DMS153 (cell line): Measurements from ENCODE around the gene ZP3.
"Not testable (repeated sequence)": the region's sequence is repeated elsewhere in the genome, so short reads cannot be mapped to it uniquely, and the experiment has no call there.

ENCODE experiments used
- DNase-seq: peaks from one replicate; lab custom pipeline; 2025; lab: John Stamatoyannopoulos, UW

Gene ZP3

GRCh38 chr7:76485822-76486610 is 61.3 kb downstream of the ZP3 start:
- not testable (repeated sequence) for DNase-seq

GRCh38 chr7:76486618-76487017 is 61.9 kb downstream of the ZP3 start:
- DNase-seq = not testable (repeated sequence)

DNA sequence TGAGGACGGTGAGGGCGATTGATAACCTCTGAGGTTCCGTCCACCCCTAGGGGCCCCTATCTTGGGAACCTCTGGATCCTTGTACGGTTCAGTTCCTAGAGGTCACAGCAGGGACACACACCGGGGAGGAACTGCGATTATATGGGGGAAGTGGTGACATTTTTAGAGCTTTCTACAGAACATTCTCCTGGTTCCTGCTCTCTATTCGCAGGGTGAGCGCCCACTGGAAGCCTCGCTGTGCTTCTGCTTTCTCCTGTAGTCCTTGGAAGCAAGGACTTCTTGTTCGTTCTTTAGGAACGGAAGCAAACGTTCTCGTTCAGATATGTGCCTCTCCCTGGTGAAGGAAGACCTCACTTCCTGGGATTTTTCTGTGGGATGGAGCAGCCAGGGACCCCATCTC is 63.2 kb downstream of the ZP3 start:
- DNase-seq = not testable (repeated sequence)
